GM19468 (cell line): ENCODE data around the gene KANK4.
"Not testable (repeated sequence)": the region's sequence is repeated elsewhere in the genome, so short reads cannot be mapped to it uniquely, and the experiment has no call there.

Experiments
- ATAC-seq: cut with Tn5 transposase; IDR thresholded peaks from one replicate; pipeline ENCODE4 v1.9.1; 2021; ENCODE audit warnings: mild to moderate bottlenecking, moderate library complexity, moderate number of reproducible peaks; ENCODE audit not compliant: unreplicated experiment; ENCODE audit errors: extremely low read depth

The KANK4 gene

DNA sequence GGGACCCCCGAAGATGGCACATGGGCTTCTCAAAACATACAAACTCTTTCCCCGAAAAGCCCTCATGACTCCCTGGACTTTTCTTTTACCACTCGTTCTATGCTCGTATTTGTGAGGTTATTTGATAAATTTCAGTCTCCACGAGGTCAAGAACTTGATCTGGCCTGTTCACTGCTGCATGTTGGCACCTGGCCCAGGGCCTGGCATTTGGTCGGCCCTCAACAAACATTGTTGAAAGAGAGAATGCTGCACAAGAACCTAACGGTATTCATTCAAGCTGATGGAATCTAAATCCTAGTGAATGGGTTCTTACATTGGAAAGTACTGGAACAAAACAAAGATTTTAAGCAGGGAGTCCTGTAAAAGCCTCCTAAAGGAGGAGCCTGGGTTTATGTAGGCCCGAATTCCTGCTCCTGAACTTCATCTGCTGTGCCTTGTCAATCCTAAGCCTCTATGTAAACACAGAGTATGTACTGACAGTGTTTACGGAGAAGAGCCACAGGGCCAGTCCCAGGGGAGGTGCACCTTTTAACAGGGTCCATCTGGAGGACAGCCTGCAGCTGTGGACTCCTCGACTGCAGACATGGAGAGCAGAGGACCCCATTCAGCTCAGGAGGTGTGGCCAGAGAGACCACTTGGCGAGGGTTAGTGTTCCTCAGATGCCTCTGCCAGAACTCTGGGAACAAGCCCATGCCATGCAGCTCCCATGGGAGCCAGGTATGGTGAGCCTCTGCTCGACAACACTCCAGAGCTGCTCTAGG is 77.7 kb downstream of the KANK4 start:
- ATAC-seq, result no peak

- ATAC-seq, result no peak
Measured at GRCh38 chr1:62240651-62241370, 78.4 kb downstream of the KANK4 start.

DNA sequence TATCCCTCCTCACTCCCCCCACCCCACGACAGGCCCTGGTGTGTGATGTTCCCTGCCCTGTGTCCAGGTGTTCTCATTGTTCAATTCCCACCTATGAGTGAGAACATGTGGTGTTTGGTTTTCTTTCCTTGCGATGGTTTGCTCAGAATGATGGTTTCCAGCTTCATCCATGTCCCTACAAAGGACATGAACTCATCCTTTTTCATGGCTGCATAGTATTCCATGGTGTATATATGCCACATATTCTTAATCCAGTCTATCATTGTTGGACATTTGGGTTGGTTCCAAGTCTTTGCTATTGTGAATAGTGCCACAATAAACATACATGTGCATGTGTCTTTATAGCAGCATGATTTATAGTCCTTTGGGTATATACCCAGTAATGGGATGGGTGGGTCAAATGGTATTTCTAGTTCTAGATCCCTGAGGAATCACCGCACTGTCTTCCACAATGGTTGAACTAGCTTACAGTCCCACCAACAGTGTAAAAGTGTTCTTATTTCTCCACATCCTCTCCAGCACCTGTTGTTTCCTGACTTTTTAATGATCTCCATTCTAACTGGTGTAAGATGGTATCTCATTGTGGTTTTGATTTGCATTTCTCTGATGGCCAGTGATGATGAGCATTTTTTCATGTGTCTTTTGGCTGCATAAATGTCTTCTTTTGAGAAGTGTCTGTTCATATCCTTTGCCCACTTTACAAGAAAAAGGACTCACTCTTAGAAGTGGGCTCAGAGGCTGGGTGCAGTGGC is 79.4 kb downstream of the KANK4 start:
- ATAC-seq, result not testable (repeated sequence)

GRCh38 chr1:62238507-62238906 is 80.7 kb downstream of the KANK4 start:
- ATAC-seq, result no peak

DNA sequence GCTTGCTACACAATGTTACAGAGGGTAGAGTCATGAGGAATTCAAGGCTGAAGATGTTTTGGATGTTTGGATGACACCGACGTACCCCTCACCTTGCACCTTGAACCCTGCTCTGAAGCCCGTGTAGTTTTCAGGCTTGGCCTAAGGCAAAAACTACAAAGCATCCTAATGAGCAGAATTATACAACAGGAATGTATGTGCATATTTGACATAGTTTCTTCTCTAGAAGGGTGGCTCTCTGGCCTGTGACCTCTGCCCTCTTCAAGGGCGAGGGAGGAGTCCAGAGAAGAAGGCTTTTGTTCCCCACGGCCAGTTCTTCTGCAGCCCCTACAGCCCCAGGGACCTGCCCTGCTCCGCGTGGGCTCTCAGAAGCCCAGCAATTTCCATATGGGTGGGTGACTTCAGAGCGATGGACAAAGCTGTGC is 81.3 kb downstream of the KANK4 start:
- no peak for ATAC-seq

DNA sequence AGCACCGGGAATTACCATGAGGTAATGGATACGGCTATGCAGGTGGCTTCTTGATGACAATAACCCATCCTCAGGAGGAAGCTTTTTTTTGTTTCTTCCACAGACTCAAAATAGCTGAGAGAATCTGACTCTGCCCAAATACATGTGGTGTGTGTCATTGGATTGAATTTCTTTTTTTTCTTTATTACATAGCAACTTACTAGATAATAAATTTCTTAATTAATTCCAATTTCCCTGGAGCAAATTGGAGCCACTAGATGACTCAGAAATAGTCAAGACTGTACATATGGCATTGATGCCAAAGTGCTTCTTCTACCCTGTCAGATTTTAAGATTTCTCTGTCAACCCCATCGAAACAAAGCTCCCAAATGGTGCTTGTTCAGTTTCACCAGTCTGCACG is 81.9 kb downstream of the KANK4 start:
- no peak for ATAC-seq

DNA sequence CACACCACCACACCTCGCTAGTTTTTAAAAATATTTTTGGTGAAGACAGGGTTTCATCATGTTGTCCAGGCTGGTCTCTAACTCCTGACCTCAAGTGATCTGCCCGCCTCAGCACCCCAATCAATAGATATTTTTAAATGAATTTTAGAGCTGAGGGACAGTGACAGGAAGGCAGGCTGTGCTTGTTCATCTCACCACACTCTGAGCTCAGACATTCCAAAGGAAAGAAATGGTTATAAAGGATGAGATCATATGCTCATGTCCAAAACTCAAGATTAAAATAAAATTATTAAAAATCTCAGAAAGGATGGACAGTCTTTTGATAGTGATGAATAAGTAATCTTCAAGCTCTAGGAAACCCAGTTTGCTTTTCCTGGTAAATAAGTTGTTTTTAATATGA is 83.7 kb downstream of the KANK4 start:
- ATAC-seq, result no peak

DNA sequence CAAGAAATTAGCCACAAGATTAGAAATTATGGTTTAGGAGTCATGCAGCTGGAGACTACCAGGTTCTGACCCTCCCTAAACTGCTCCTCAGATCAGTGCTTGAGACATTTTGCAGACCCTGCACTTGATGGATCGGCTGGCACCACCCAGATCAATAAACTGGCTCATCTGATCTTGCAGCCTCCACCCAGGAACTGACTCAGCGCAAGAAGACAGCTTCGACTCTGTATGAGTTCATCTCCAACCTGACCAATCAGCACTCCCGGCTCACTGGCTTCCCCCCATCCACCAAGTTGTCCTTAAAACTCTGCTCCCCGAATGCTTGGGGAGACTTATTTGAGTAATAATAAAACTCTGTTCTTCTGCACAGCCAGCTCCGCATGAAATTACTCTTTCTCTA is 84.5 kb downstream of the KANK4 start:
- ATAC-seq, result no peak

- no peak for ATAC-seq
Measured at GRCh38 chr1:62233926-62234450, 85.2 kb downstream of the KANK4 start.

DNA sequence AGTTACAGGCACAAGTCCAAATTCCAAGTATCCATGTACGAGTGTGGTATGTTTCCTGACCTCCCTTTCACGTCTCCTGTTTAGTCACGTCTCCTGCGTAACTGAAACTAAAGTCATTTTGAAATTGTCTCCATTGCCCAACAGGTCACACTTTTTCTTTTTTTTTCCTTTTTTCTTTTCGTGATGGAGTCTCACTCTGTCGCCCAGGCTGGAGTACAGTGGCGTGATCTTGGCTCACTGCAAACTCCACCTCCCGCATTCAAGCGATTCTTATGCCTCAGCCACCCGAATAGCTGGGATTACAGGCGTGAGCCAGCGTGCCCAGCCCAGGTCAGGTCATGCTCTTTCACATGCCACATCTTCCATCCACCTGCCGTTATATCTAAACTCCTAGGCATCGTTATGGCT is 86.4 kb downstream of the KANK4 start:
- ATAC-seq, result no peak

DNA sequence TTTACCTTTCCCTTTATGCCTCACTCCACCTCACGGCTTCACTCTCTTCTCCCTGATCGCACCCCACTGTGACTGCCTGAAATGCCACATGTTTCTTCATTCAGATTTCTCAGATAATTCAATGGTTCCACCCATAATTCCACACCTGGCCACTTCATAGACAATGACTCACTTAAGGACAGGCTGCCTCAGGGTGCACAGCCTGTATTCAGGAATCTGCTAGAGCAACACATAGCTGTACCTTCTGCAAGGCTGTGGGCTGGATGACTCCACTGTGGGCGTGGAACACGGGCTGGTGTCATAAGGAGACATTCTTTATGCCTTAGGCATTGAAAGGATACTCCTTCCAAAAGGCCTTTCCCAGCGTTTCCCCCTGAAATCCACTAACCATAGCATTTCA is 88.5 kb downstream of the KANK4 start:
- no peak for ATAC-seq

GRCh38 chr1:62229932-62230331 is 89.3 kb downstream of the KANK4 start:
- ATAC-seq, result no peak

- no peak for ATAC-seq
Measured at GRCh38 chr1:62229468-62229867, 89.8 kb downstream of the KANK4 start.

- no peak for ATAC-seq
Measured at GRCh38 chr1:62228883-62229187, 90.4 kb downstream of the KANK4 start.

DNA sequence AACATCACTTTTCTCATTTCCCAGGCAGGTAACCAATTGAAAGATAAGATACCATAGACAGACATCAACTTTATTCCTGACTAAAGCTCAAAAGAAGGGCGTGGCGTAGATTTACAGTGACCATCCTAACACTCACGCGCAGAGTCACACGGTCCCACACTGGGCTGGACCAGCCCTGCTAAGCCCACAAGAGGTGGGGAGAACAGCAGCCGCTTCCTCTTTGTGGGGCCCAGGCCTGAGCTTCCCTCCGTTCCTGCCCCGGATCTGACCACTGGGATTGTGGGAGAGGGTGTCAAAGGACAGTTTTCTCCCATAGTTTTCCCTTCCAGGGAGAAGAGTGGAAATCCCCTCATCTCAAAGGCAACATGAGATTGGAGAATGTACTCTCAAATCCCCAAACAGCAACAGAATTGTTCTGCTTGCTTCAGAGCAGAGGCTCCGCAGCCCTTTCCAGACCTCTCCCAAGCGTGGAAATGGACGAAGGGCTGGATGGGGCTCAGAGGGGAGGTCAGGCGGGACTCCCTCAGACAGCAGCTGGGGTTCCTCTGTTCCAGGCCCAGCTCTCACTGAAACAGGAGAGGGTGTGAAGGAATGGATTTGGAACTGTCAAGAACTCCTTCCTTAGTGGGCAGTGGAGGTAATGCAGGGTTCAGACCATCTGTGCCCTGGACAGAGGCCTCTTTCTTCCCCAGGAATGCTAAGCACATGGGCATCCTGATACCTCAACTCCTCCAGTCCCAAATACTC is 90.9 kb downstream of the KANK4 start:
- ATAC-seq, result no peak

- ATAC-seq, result no peak
Measured at GRCh38 chr1:62227496-62227895, 91.7 kb downstream of the KANK4 start.

DNA sequence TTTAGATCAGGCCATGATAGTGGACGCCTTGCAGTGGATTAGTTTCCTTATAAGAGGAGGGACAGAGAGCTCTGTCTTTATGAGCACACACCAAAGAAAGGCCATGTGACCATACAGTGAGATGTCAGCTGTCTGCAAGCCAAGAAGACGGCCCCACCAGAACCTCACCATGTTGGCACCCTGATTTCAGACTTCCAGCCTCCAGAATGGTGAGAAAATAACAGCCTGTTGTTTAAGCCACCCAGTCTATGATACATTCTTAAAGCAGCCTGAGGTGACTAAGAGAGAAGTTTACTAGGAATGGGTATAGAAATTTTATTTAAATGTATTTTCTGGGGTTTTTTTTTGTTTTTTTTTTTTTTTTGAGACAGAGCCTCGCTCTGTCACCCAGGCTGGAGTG is 95.1 kb downstream of the KANK4 start:
- ATAC-seq, result no peak

- no peak for ATAC-seq
Measured at GRCh38 chr1:62222321-62222720, 96.9 kb downstream of the KANK4 start.

DNA sequence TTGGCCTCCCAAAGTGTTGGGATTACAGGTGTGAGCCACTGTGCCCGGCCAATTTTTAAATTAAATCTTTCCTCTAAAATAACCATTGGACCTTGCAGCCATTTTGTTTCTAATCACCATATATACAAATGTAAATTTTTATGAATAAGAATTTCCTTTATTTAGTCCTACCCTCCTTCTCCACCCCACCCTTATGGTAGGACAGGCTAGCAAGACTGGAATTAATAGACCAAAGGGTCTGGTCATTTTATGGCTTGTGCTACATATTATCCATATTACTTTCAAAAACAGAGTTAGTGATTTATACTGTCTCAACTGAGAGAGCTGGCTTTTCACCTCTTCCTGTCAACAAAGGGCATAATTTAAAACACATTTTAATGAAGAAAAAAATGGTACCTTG is 98.1 kb downstream of the KANK4 start:
- no peak for ATAC-seq

GRCh38 chr1:62220456-62220855 is 98.8 kb downstream of the KANK4 start:
- not testable (repeated sequence) for ATAC-seq
